Left lung (tissue), 10 donors: ENCODE data around the gene TUBGCP2. TPM values are rescaled to one million over a fixed set of nuclear protein-coding genes. Genes with fewer than 3 reads are reported as not detected.

Source experiments
- ATAC-seq: fragments of 200-7000 bp; cut with Tn5 transposase; one replicate; pipeline ENCODE4 v1.9.1; 2020; ENCODE audit warnings: moderate library complexity
- DNase-seq, 4 donors: peaks; one replicate each; pipeline ENCODE4 v3.0.0-alpha.2; 2013 to 2020
- H3K27ac ChIP-seq, 2 donors: fragments of 200-600 bp; sonication (generic) in 1 of 2; one replicate each; pipeline versions ENCODE4 v1.5.0 to v1.8.0; 2020 to 2021
- H3K27me3 ChIP-seq, 2 donors: fragments of 200-600 bp; sonication (generic) in 1 of 2; one replicate each; pipeline versions ENCODE4 v1.5.0 to v1.8.0; 2020 to 2021
- H3K36me3 ChIP-seq, 2 donors: fragments of 200-600 bp; sonication (generic) in 1 of 2; one replicate each; pipeline versions ENCODE4 v1.5.0 to v1.8.0; 2020 to 2021
- H3K4me1 ChIP-seq, 2 donors: fragments of 200-600 bp; one replicate each; pipeline ENCODE4 v1.8.0; 2021
- H3K4me3 ChIP-seq, 2 donors: fragments of 200-600 bp; sonication (generic) in 1 of 2; one replicate each; pipeline versions ENCODE4 v1.5.0 to v1.8.0; 2020 to 2021; ENCODE audit warnings: mild to moderate bottlenecking in 1 of 2
- H3K9me3 ChIP-seq, 2 donors: fragments of 200-600 bp; sonication (generic) in 1 of 2; one replicate each; pipeline versions ENCODE4 v1.5.0 to v1.8.0; 2020 to 2021
- intact Hi-C, 2 donors: fragments of 100-400 bp; cut with DNase I; formaldehyde crosslinking; loops; one replicate each; pipeline versions ENCODE4 v1.11.2 to v1.14.2; 2022
- polyA plus RNA-seq, 6 donors: library from polyadenylated mRNA; unstranded; fragments of 120-200 nt; gene quantifications; one replicate each; pipeline ENCODE4 v1.2.1, GENCODE V29; 2013; ENCODE audit not compliant: insufficient read length in 6 of 6
- total RNA-seq, 2 donors: library from RNA; stranded (reverse); fragmentation: NEBNext Ultra II Directional; extraction: Animal tissue kit (Norgen Biotek cat#: 25700); gene quantifications; one replicate each; pipeline ENCODE4 v1.2.1, GENCODE V29; 2021
- TF ChIP-seq, protein P1 (sequence below), 2 donors: fragments of 200-600 bp; sonication (generic) in 1 of 2; IDR thresholded peaks; one replicate each; pipeline versions ENCODE4 v1.5.0 to v1.8.0; 2021; ENCODE audit warnings: antibody characterized with exemption in 2 of 2
- donor health status: DM: no; HTN: yes; CAD: no.
- donor health status: DM: no; HTN: no; CAD: no.

The TUBGCP2 gene
- total and polyA plus RNA-seq, 8 donors, result 44.2 to 62.3 (median 52.1) TPM

DNA sequence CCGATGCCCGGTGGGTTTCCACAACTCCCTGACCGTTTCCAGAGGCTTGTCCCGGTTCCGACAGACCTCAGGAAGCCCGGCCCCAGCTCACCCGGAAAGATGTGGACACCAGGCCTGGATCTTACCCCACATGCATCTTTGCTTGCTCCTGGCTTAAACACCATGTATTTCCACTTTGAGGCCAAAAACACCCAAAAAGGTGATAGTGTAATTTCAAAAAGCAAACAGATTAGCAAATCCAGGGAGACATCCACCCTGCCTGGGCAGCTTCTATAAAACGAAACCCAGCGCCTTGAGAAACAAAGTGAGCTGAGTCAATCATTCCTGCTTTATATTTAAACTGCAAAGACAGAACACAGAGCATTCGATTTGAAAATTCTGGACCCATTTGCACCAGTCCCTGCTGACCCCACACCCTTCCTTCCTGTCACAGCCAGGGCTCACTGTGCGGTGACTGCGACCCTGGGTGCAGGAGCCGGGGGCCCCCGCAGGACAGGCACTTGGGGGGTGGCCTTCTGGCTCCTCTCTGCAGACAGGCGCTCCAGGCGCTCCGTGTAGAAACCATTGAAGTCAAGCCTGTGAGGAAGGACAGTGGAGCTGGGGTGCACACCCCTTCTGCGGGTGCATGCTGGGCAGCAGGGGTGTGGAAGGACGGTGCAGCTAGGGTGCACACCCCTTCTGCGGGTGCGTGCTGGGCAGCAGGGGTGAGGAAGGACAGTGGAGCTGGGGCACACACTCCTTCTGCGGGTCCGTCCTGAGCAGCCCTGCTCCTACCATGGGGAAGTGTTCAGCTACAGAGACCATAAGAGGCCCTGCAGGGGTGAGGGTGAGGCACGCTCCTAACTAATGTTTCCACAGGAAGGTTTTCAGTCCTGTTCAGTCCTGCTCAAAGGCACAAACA is 29.1 kb downstream of the TUBGCP2 start:
- peaks cover 0 to 62% of the 10 kb centered on the region in 2 donors for H3K36me3 ChIP-seq
- TF ChIP-seq, protein P1, sequence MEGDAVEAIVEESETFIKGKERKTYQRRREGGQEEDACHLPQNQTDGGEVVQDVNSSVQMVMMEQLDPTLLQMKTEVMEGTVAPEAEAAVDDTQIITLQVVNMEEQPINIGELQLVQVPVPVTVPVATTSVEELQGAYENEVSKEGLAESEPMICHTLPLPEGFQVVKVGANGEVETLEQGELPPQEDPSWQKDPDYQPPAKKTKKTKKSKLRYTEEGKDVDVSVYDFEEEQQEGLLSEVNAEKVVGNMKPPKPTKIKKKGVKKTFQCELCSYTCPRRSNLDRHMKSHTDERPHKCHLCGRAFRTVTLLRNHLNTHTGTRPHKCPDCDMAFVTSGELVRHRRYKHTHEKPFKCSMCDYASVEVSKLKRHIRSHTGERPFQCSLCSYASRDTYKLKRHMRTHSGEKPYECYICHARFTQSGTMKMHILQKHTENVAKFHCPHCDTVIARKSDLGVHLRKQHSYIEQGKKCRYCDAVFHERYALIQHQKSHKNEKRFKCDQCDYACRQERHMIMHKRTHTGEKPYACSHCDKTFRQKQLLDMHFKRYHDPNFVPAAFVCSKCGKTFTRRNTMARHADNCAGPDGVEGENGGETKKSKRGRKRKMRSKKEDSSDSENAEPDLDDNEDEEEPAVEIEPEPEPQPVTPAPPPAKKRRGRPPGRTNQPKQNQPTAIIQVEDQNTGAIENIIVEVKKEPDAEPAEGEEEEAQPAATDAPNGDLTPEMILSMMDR (IDR thresholded peaks at IDR 0.05), result no peak
- H3K4me3 ChIP-seq, result peak overlapping the region in 1 of 2 donors; percentile 28
- DNase-seq, result no peak
- intact Hi-C loops, result no loop called here
- H3K4me1 ChIP-seq, result peaks cover 5 to 61% of the 10 kb centered on the region in 2 donors
- ATAC-seq, result no peak
- H3K27ac ChIP-seq, result peak overlapping the region; percentile 59 to 96
- H3K9me3 ChIP-seq, result no peaks in the 10 kb centered on the region
- H3K27me3 ChIP-seq, result peaks cover 11 to 30% of the 10 kb centered on the region in 2 donors

DNA sequence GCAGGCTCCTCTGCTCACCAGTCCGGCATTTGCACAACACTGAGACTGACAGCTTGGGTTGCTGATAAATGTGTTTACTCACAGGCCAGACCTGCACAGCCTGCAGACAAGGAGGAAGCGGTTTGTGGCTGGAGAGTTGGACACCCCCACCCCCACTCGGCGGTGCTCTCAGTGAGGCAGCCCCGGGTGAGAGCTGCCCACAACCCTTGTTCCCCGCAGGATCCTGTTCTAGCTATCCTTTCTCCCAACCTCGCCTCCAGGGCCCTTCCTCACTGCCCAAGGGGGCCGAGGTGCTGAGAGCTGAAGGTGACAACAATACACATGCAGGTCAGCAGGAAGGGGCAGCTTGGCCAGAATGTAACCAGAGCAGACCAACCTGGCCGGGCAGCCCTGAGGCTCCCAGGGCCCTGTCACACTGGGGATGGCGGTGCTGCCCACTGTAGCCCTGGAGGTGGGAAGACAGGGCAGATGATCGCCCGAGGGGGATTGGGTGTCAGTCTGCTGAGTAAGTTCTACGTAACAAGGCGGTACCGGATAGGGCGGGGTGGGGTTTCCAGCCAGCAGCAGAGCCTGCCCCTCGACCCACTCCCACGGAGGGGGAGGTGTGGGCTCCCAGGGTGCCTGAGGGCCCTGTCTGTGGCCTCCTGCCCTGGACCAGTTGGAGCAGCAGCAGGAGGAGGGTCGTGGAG is 30.0 kb downstream of the TUBGCP2 start:
- peak; percentile 49 for ATAC-seq

DNA sequence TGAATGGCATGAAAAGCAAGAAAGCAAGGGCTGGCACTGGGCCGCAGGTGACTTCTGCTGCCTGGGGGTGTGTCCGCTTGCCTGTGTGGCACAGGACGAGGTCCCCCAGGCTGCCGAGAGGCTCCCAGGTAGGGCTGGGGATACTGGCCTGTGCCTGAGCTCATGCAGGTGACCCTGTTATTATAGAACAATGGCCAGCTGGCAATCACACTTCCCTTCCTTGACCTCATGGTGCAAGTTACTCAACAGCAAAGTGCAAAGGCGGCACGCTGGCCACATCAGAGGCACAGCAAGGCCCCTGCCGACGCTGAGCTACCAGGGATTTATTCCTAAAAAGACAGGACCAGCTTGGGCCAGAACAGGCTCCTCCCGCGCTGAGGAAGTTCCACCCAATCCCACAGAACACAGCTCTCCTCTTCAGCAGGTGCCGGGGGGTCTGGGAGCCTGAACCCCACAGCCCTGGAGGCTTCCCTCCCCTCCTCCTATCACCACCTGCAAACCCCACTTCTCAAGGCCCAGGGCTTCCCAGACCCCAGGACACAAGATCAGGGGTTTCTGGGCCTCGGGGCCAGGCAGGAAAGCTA is 30.6 kb downstream of the TUBGCP2 start:
- peaks cover 5 to 63% of the 10 kb centered on the region in 2 donors for H3K4me1 ChIP-seq
- H3K9me3 ChIP-seq, result no peaks in the 10 kb centered on the region
- ATAC-seq (no peak), DNase-seq (no peak)
- H3K4me3 ChIP-seq, result peak overlapping the region in 1 of 2 donors; percentile 28
- H3K27me3 ChIP-seq, result peaks cover 11 to 43% of the 10 kb centered on the region in 2 donors
- TF ChIP-seq, protein P1 (IDR thresholded peaks at IDR 0.05), result no peak
- H3K36me3 ChIP-seq, result peaks cover 0 to 57% of the 10 kb centered on the region in 2 donors
- intact Hi-C loops, result no loop called here
- H3K27ac ChIP-seq, result peak overlapping the region; percentile 59 to 96

More for the DNA sequence above, 30.0 kb downstream of the TUBGCP2 start:
- Histone ChIP-seq H3K27ac (peak overlapping the region; percentile 59 to 96), H3K4me3 (peak overlapping the region in 1 of 2 donors; percentile 28), H3K27me3 (peaks cover 11 to 37% of the 10 kb centered on the region in 2 donors), H3K4me1 (peaks cover 5 to 63% of the 10 kb centered on the region in 2 donors), H3K9me3 (no peaks in the 10 kb centered on the region), H3K36me3 (peaks cover 0 to 57% of the 10 kb centered on the region in 2 donors)
- peak in 2 of 4 donors; percentile 84 to 92 for DNase-seq
- TF ChIP-seq, protein P1 (IDR thresholded peaks at IDR 0.05), result no peak
- intact Hi-C loops, result no loop called here

DNA sequence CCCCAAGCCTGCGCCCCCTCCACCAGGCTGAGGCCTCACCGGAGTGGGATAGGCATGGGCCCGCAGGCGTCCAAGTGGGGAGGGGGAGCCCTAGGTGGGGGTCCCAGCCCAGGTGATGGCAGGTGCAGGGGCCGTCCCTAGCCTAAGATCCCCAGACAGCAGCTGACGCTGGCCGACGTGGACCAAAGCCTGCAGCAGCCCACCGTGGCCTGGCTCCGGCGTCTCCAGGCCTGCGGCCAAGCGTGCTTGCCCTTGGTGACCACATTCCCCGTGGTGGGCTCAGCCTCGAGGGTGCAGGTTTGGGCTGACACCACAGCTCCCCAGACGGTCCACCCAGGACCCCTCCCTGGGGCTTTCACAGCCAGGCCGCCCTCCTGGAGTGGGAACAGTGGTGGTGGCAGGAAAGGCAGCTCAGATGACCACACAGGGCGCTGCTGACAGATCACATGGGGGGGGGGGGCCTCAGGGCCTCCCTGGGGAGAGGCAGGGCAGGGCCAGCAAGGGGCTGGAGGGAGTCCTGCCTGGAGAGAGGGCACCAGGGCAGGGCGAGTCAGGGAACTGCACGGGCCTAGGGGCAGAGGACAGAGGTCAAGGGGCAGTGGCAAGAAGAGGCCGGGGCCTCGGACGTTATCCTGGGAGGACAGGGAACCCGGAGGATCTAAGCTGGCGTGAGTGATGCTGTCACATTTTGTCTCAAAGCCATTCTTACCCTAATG is 31.2 kb downstream of the TUBGCP2 start:
- H3K36me3 ChIP-seq, result peaks cover 0 to 57% of the 10 kb centered on the region in 2 donors
- H3K27me3 ChIP-seq, result peaks cover 11 to 45% of the 10 kb centered on the region in 2 donors
- no peak for ATAC-seq

More for the DNA sequence above, 31.2 kb downstream of the TUBGCP2 start:
- H3K9me3 ChIP-seq, result no peaks in the 10 kb centered on the region
- TF ChIP-seq, protein P1 (IDR thresholded peaks at IDR 0.05), result no peak
- peak overlapping the region in 1 of 2 donors; percentile 28 for H3K4me3 ChIP-seq
- peak overlapping the region; percentile 59 to 96 for H3K27ac ChIP-seq
- peaks cover 5 to 63% of the 10 kb centered on the region in 2 donors for H3K4me1 ChIP-seq
- DNase-seq, result peak in 1 of 4 donors; percentile 76
- intact Hi-C loops, result no loop called here
